ENCODE results near the gene TFR2. TPM values are rescaled to one million over a fixed set of nuclear protein-coding genes. Genes with fewer than 3 reads are reported as not detected.

TFR2 gene
- total RNA-seq, 1 donor from 2014 or later: 5.9 TPM

- TF ChIP-seq CTCF (conservative IDR thresholded peaks at IDR 0.05; ENCODE audit: low read depth, low read length): no peak
- no peak overlapping the region for H3K4me3 ChIP-seq (ENCODE audit: low read depth, low read length)
- DNase-seq (ENCODE audit: low read depth): no peak
Observed at GRCh38 chr7:100627238-100627549, 14.2 kb downstream of the TFR2 start.

GRCh38 chr7:100626530-100627237 lies 14.7 kb downstream of the TFR2 start:
- no peak for TF ChIP-seq CTCF (conservative IDR thresholded peaks at IDR 0.05; ENCODE audit: low read depth, low read length)
- peak overlapping the region; percentile 37 for H3K4me3 ChIP-seq (ENCODE audit: low read depth, low read length)
- DNase-seq (ENCODE audit: low read depth): no peak

GRCh38 chr7:100626055-100626454 lies 15.3 kb downstream of the TFR2 start:
- no peak overlapping the region for H3K4me3 ChIP-seq (ENCODE audit: low read depth, low read length)
- DNase-seq (ENCODE audit: low read depth): no peak

GRCh38 chr7:100623951-100624824 lies 17.2 kb downstream of the TFR2 start:
- TF ChIP-seq CTCF (conservative IDR thresholded peaks at IDR 0.05; ENCODE audit: low read depth, low read length): no peak
- no peak for DNase-seq (ENCODE audit: low read depth)
- H3K4me3 ChIP-seq (ENCODE audit: low read depth, low read length): no peak overlapping the region

More at GRCh38 chr7:100626055-100626454, 15.3 kb downstream of the TFR2 start:
- no peak for TF ChIP-seq CTCF (conservative IDR thresholded peaks at IDR 0.05; ENCODE audit: low read depth, low read length)

- no peak for DNase-seq (ENCODE audit: low read depth)
- no peak overlapping the region for H3K4me3 ChIP-seq (ENCODE audit: low read depth, low read length)
- no peak for TF ChIP-seq CTCF (conservative IDR thresholded peaks at IDR 0.05; ENCODE audit: low read depth, low read length)
Observed at GRCh38 chr7:100621554-100621953, 19.8 kb downstream of the TFR2 start.

- TF ChIP-seq CTCF (conservative IDR thresholded peaks at IDR 0.05; ENCODE audit: low read depth, low read length): no peak
- H3K4me3 ChIP-seq (ENCODE audit: low read depth, low read length): no peak overlapping the region
- no peak for DNase-seq (ENCODE audit: low read depth)
Observed at GRCh38 chr7:100620804-100621203, 20.5 kb downstream of the TFR2 start.

All from epithelial cell of proximal tubule (primary cell).